HepG2 (cell line): ENCODE data around the gene TPST2.

Source experiments
- BORCS8-MEF2B ChIP-seq: sonication (generic); formaldehyde crosslinking; IDR thresholded peaks from 2 replicates; pipeline ENCODE4 v1.8.0; 2022; ENCODE audit warnings: mild to moderate bottlenecking, missing genetic modification reagents
- CBX2 ChIP-seq, 2 experiments: fragments of 200-600 bp in 1 of 2; sonication (generic); formaldehyde crosslinking in 1 of 2; IDR thresholded peaks; 2 replicates each; pipeline versions ENCODE4 v1.7.0 to v1.8.1; 2018 to 2022; ENCODE audit warnings: low read depth in 2 of 2, low read length in 1 of 2, mild to moderate bottlenecking in 1 of 2, missing genetic modification reagents in 1 of 2
- HDAC2 ChIP-seq: sonication (generic); formaldehyde crosslinking; IDR thresholded peaks from 2 replicates; pipeline ENCODE4 v1.4.0; 2020; ENCODE audit warnings: missing genetic modification reagents
- HNRNPH1 ChIP-seq: fragments of 200-400 bp; formaldehyde crosslinking; optimal IDR thresholded peaks from 2 replicates; pipeline ENCODE3; 2017; ENCODE audit warnings: mild to moderate bottlenecking, low read depth, low read length
- NCOR1 ChIP-seq: fragments of 200-600 bp; sonication (generic); IDR thresholded peaks from 2 replicates; pipeline ENCODE4 v1.7.0; 2017; ENCODE audit warnings: antibody characterized with exemption, low read length, borderline replicate concordance
- POLR2A ChIP-seq, 2 experiments: IDR thresholded peaks; 2 replicates each; pipeline ENCODE4 v1.6.1; 2011; ENCODE audit warnings: low read depth in 2 of 2, low read length in 2 of 2, mild to moderate bottlenecking in 1 of 2, moderate library complexity in 1 of 2; ENCODE audit not compliant: insufficient read depth in 1 of 2
- REPIN1 ChIP-seq: sonication (generic); formaldehyde crosslinking; IDR thresholded peaks from 2 replicates; pipeline ENCODE4 v1.8.0; 2022; ENCODE audit warnings: missing genetic modification reagents, low read depth, mild to moderate bottlenecking, borderline replicate concordance
- SYNCRIP ChIP-seq: fragments of 200-400 bp; formaldehyde crosslinking; IDR thresholded peaks from 2 replicates; pipeline ENCODE4 v1.6.1; 2018; ENCODE audit warnings: mild to moderate bottlenecking, low read depth, low read length; ENCODE audit not compliant: insufficient read depth
- ZMAT3 ChIP-seq: sonication (generic); formaldehyde crosslinking; conservative IDR thresholded peaks from 2 replicates; pipeline ENCODE4 v1.7.0; 2021; ENCODE audit warnings: missing genetic modification reagents
- ZNF83 ChIP-seq: sonication (generic); formaldehyde crosslinking; IDR thresholded peaks from 2 replicates; pipeline ENCODE4 v1.4.0; 2020; ENCODE audit warnings: missing genetic modification reagents, mild to moderate bottlenecking, borderline replicate concordance
- TF ChIP-seq, protein P1 (sequence below): sonication (generic); formaldehyde crosslinking; conservative IDR thresholded peaks from 2 replicates; pipeline ENCODE4 v1.8.0; 2022; ENCODE audit warnings: low read depth, missing genetic modification reagents
- TF ChIP-seq, protein P2 (sequence below), 2 experiments: sonication (generic) in 1 of 2; formaldehyde crosslinking in 1 of 2; IDR thresholded peaks; 2 replicates each; pipeline versions ENCODE4 v1.5.1 to v1.6.1; 2011 to 2020; ENCODE audit warnings: borderline replicate concordance in 1 of 2, low read depth in 1 of 2, low read length in 1 of 2, mild to moderate bottlenecking in 1 of 2, missing genetic modification reagents in 1 of 2, moderate library complexity in 1 of 2
- TF ChIP-seq, protein P3 (sequence below): sonication (generic); formaldehyde crosslinking; IDR thresholded peaks from 2 replicates; pipeline ENCODE4 v1.5.0; 2020; ENCODE audit warnings: mild to moderate bottlenecking, missing genetic modification reagents, moderate library complexity
- TF ChIP-seq, protein P4 (sequence below): sonication (generic); formaldehyde crosslinking; IDR thresholded peaks from 2 replicates; pipeline ENCODE4 v1.8.1; 2023; ENCODE audit warnings: mild to moderate bottlenecking, missing genetic modification reagents

DNA sequence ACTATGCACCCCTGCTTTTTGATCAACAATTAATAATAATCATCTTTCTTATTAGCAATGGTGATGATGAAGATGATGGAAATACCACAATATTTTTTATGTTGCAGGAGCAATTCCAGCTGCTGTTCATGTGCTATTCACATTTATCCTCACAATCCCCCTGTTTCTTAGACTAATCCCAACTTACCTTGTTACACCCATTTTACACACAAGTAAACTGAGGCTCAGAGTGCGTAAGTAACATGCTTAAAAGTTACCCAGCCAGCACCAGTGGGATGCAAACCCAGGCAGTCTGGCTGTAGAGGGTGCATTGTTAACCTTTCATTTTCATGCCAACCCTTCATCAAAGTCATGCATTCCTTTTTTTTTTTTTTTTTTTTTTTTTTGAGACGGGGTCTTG lies 30.3 kb upstream of the TPST2 start:
- no peak for TF ChIP-seq POLR2A (IDR thresholded peaks at IDR 0.05; ENCODE audit: insufficient read depth in 1 of 2, low read depth in 2 of 2, low read length in 2 of 2)
- no peak for TF ChIP-seq NCOR1
- no peak for TF ChIP-seq SYNCRIP
- no peak for TF ChIP-seq BORCS8-MEF2B
- TF ChIP-seq, protein P1, sequence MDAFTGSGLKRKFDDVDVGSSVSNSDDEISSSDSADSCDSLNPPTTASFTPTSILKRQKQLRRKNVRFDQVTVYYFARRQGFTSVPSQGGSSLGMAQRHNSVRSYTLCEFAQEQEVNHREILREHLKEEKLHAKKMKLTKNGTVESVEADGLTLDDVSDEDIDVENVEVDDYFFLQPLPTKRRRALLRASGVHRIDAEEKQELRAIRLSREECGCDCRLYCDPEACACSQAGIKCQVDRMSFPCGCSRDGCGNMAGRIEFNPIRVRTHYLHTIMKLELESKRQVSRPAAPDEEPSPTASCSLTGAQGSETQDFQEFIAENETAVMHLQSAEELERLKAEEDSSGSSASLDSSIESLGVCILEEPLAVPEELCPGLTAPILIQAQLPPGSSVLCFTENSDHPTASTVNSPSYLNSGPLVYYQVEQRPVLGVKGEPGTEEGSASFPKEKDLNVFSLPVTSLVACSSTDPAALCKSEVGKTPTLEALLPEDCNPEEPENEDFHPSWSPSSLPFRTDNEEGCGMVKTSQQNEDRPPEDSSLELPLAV (CRISPR knock-in tag): no peak
- TF ChIP-seq, protein P2, sequence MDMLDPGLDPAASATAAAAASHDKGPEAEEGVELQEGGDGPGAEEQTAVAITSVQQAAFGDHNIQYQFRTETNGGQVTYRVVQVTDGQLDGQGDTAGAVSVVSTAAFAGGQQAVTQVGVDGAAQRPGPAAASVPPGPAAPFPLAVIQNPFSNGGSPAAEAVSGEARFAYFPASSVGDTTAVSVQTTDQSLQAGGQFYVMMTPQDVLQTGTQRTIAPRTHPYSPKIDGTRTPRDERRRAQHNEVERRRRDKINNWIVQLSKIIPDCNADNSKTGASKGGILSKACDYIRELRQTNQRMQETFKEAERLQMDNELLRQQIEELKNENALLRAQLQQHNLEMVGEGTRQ (IDR thresholded peaks at IDR 0.05; ENCODE audit: low read depth, low read length): no peak
- TF ChIP-seq, protein P2 (CRISPR knock-in tag; IDR thresholded peaks at IDR 0.05; ENCODE audit: borderline replicate concordance): no peak
- TF ChIP-seq HNRNPH1: no peak
- TF ChIP-seq, protein P3, sequence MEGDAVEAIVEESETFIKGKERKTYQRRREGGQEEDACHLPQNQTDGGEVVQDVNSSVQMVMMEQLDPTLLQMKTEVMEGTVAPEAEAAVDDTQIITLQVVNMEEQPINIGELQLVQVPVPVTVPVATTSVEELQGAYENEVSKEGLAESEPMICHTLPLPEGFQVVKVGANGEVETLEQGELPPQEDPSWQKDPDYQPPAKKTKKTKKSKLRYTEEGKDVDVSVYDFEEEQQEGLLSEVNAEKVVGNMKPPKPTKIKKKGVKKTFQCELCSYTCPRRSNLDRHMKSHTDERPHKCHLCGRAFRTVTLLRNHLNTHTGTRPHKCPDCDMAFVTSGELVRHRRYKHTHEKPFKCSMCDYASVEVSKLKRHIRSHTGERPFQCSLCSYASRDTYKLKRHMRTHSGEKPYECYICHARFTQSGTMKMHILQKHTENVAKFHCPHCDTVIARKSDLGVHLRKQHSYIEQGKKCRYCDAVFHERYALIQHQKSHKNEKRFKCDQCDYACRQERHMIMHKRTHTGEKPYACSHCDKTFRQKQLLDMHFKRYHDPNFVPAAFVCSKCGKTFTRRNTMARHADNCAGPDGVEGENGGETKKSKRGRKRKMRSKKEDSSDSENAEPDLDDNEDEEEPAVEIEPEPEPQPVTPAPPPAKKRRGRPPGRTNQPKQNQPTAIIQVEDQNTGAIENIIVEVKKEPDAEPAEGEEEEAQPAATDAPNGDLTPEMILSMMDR (CRISPR knock-in tag): no peak
- no peak for TF ChIP-seq HDAC2 (CRISPR knock-in tag)
- no peak for TF ChIP-seq ZMAT3 (CRISPR knock-in tag)
- TF ChIP-seq, protein P4, sequence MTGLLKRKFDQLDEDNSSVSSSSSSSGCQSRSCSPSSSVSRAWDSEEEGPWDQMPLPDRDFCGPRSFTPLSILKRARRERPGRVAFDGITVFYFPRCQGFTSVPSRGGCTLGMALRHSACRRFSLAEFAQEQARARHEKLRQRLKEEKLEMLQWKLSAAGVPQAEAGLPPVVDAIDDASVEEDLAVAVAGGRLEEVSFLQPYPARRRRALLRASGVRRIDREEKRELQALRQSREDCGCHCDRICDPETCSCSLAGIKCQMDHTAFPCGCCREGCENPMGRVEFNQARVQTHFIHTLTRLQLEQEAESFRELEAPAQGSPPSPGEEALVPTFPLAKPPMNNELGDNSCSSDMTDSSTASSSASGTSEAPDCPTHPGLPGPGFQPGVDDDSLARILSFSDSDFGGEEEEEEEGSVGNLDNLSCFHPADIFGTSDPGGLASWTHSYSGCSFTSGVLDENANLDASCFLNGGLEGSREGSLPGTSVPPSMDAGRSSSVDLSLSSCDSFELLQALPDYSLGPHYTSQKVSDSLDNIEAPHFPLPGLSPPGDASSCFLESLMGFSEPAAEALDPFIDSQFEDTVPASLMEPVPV (CRISPR knock-in tag): no peak
- TF ChIP-seq CBX2 (IDR thresholded peaks at IDR 0.05; ENCODE audit: low read depth, low read length): no peak
- TF ChIP-seq CBX2 (CRISPR knock-in tag; IDR thresholded peaks at IDR 0.05; ENCODE audit: low read depth): no peak
- no peak for TF ChIP-seq REPIN1
- TF ChIP-seq ZNF83 (CRISPR knock-in tag): no peak
